HG03378 (cell line): ENCODE measurements around the gene AFMID.

Experiments
- ATAC-seq: cut with Tn5 transposase; IDR thresholded peaks from one replicate; pipeline ENCODE4 v1.9.1; 2021; ENCODE audit warnings: mild to moderate bottlenecking, moderate library complexity; ENCODE audit not compliant: unreplicated experiment

Gene AFMID

GRCh38 chr17:78236362-78237127, 49.4 kb downstream of the AFMID start:
- ATAC-seq: no peak

DNA sequence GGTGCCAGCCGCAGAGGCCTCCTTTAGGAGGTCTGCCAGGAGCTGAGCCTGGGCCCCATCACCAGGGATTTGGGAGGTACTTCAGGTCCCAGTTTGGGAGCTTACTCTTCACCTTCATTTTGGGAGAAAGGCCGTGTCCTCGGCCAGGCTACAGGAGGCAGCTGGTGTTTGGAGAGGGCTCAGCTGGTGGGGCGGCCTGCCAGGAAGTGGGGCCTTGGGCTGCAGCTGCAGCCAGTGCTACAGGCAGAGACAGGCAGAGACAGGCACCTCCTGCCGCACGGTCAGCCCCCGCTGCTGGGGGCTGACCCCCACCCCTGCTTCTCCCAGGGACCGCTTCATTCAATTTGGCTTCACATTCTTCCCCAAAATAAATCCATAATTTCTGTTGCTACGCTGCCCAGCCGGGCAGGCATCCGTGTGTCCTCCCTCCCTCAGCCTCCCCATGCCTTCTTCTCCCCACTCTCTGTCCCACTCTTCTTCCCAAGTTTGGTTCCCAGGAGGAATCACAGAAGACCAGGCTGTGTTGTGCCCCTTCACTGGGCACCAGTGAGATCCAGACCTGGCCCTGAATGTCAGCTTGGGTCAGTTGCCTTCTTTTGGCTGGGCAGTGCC, 50.3 kb downstream of the AFMID start:
- no peak for ATAC-seq

DNA sequence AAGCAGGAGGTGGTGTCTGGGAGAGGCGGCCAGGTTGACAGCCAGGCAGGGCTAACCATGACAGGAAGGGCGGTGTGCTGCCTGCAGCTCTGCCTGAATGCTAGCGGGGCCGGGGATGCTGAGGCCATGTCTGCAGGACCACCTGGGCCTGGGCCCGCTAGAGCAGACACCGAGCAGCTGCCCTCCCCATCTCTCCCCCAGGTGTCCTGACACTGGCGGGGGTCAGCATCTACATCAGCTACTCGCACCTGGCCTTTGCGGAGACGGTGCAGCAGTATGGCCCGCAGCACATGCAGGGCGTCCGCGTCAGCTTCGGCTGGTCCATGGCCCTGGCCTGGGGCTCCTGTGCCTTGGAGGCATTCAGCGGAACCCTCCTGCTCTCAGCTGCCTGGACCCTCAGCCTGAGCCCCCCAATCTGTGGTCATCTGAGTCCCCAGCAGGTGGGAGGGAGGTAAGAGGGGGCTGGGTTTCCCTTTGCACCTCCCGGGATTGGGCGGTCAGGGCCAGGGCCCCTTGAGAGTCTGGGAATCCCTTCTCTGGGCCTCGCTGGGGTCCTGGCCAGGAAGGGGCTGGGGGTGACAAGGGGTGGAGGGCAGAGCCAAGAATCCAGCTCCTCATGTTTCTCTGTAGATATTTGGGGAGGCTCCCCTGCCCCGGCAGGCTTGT, 51.8 kb downstream of the AFMID start:
- ATAC-seq: no peak

DNA sequence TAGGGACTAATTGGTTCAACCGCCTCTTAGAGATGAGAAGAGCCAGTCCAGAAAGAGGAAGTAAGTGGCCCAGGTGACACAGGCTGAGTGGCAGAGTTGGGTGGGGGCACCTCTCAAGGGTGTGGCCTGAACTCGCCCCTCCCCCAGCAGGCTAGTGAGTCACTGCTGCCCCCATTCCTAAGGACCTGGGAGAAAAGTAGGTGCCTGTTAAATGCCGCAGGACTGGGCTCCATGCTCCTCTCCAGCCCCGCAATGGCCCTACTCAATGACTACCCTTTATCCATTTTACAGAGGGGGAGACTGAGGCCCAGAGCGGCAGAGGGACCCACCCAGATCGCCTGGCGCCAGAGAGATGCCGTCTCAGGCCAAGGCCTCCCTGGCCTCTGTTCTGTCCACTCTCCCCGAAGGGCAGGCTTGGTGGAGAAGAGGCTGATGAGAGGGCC, 52.3 kb downstream of the AFMID start:
- ATAC-seq: no peak

DNA sequence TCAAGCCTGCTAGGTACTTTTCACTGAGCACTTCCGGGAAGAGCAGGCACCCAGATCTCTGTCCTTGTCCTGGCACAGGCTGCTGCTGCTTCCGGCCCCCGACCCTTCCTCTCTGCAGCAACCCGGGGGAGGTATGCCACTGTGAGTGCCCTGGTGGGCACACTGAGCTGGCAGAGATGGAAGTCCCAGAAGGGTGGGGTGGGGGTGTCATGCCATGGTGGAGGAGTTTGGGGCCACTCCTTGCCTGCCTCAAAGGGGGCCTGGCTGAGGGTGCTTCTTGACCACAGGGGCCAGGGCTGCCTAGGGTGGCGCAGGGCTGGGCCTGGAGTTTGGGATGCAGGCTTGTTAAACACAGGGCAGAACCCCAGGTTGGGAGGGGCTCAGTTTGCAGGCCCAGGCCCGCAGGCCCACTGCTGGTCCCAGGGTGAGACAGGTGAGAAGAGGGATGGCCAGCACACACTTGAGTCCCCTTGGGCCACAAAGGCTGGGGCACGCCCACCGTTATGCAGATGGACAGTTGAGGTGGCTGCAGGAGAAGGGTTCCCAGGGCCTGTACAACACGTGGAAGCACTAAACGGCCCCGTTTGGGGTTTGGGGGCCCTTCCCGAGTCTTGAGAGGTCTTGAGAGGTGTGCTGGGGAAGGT, 53.0 kb downstream of the AFMID start:
- ATAC-seq: no peak

DNA sequence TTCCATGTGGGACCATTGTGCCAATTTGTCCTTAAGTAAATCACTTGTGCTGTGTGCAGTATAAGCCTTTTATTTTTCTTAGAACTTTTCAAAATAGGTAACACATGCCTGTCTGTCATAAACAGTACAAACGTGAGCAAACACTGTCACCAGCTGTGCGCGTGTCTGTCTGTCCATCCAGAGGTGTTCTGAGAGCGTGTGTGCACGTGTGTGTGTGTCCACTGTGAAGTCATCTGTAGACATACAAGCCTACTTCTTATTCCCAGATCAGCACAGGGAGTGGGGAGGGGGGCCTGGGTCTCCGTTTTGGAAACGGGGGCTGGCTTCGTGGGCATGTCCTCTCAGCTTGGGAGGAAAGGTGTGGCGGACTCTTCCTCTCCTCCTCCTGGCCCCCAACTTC, 53.7 kb downstream of the AFMID start:
- no peak for ATAC-seq

- no peak for ATAC-seq
These were observed 54.3 kb downstream of the AFMID start for GRCh38 chr17:78241277-78242023.

- ATAC-seq: no peak
These were observed 55.0 kb downstream of the AFMID start for GRCh38 chr17:78242024-78242742.

DNA sequence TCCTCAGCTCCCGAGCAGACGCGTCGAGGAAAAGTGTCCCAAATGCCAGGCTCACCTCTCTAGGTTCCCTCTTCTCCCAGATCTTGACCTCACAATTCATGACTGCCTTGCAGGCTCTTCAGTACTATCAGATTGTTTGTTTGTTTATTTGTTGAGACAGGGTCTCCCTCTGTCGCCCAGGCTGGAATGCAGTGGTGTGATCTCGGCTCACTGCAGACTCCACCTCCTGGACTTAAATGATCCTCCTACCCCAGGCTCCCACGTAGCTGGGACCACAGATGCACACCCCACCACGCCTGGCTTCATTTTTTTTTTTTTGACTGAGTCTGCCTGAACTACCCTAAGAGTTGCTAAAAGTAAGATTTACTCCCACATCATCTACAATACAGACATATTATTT, 60.1 kb downstream of the AFMID start:
- no peak for ATAC-seq

GRCh38 chr17:78248051-78248914, 61.1 kb downstream of the AFMID start:
- ATAC-seq: no peak

DNA sequence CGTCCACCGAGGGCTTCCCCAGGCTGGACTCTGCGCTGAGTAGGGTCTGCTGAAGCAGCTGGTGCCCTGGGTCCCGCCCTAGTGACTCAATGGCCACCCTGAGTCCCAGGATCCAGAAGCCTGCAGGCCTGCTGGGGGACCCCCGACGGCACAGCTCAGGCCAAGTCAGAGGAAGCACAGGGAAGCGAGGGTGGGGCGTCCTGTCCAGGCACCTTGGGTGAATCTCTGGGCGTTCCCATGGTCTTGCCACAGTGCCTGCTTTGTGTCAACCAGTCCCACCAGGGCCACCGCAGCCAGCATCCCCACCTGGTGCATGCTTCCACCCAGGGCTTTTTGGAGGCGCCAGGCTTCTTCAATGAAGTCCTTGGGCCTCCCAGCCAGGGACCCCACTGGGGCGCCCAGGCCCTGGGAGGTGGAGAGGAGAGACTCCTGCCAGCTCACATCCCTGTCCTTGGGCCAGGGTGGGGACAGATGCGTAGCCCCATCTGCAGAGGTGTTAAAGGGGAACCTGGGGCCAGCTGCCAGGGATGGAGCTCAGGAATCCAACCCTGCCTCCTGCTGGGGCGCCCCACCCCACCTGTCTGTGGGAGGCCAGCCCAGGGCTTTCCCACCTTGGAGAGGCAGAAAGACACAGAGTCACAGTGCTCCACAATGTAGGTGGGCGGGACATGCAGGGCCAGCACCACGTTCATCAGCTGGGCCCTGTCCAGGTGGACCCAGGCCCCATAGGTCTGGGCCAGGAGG, 62.1 kb downstream of the AFMID start:
- no peak for ATAC-seq

GRCh38 chr17:78249818-78250806, 63.0 kb downstream of the AFMID start:
- ATAC-seq: no peak

GRCh38 chr17:78250891-78251772, 64.0 kb downstream of the AFMID start:
- no peak for ATAC-seq

GRCh38 chr17:78251773-78252103, 64.6 kb downstream of the AFMID start:
- no peak for ATAC-seq

DNA sequence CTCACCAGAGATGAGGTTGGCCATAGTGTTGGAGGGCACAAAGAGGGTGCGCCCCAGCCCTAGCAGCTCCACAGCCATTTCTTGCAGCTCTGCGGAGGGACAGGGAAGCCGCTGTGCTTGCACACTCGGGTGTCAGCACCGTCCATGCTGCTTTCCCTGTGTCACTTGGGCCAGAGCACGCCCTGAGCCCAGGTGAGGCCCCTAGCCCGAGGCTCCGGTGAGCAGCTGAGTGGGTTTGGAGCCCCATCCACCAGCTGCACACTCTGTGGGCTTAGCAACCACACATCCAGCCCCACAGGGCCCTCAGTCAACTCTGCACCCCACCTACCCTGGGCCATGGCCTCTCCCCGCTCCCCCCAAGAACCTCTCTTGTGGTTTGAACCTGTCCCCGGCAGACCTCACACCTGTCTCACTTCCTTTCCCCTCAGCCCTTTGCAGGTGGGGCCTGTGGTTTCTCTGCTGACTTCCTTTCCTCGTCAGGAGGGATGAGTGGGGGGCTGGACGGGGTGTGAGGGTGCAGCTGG, 65.0 kb downstream of the AFMID start:
- ATAC-seq: no peak
